Measurements from ENCODE around the gene SPATA4.

GRCh38 chr4:176187624-176188023, 7.8 kb downstream of the SPATA4 start:
- no peak for TF ChIP-seq CTCF (IDR thresholded peaks at IDR 0.05)
- no peak for TF ChIP-seq POLR2A (IDR thresholded peaks at IDR 0.05)

Data from tibial nerve (tissue), 3 donors.